ENCODE measurements around the gene FHIT.
"Not testable (repeated sequence)": the region's sequence is repeated elsewhere in the genome, so short reads cannot be mapped to it uniquely, and the experiment has no call there.

Gene FHIT

DNA sequence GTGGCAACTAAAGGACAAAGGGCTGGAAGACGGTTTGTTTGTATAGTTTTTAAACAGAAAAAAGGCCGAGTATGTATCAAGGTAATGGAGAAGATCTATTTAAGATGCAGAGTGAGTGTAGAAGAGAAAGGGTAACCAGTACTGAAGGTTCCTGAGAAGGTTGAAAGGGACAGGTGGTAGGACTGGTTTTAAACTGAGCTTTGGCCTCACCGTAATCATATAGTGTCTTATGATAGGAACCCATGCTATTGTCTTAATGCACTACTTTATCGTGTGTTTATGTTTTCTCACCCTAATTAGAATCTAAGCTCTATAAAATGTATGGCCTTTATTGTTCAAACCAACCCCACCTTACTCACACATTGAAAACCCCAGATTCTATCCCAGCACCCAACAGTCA lies 32.7 kb downstream of the FHIT start:
- TF ChIP-seq, protein P1, sequence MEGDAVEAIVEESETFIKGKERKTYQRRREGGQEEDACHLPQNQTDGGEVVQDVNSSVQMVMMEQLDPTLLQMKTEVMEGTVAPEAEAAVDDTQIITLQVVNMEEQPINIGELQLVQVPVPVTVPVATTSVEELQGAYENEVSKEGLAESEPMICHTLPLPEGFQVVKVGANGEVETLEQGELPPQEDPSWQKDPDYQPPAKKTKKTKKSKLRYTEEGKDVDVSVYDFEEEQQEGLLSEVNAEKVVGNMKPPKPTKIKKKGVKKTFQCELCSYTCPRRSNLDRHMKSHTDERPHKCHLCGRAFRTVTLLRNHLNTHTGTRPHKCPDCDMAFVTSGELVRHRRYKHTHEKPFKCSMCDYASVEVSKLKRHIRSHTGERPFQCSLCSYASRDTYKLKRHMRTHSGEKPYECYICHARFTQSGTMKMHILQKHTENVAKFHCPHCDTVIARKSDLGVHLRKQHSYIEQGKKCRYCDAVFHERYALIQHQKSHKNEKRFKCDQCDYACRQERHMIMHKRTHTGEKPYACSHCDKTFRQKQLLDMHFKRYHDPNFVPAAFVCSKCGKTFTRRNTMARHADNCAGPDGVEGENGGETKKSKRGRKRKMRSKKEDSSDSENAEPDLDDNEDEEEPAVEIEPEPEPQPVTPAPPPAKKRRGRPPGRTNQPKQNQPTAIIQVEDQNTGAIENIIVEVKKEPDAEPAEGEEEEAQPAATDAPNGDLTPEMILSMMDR (IDR thresholded peaks at IDR 0.05; ENCODE audit: low read depth, low read length, missing control alignments): no peak
- DNase-seq: no peak
- Histone ChIP-seq H3K27me3 (replicated peaks) (no peaks in the 10 kb centered on the region), H3K27ac (no peak overlapping the region), H3K4me3 (ENCODE audit: low read depth, low read length) (no peak overlapping the region), H3K36me3 (replicated peaks) (no peaks in the 10 kb centered on the region)
- in situ Hi-C loops (cut with HindIII; ENCODE audit: low pct_ligation_motif_present, low sequenced_read_pairs): no loop called here

GRCh38 chr3:61216171-61216570 lies 35.1 kb downstream of the FHIT start:
- DNase-seq; H3K36me3 ChIP-seq (replicated peaks); H3K4me3 ChIP-seq (ENCODE audit: low read depth, low read length); H3K27me3 ChIP-seq (replicated peaks); H3K27ac ChIP-seq; in situ Hi-C loops (cut with HindIII; ENCODE audit: low pct_ligation_motif_present, low sequenced_read_pairs): not testable (repeated sequence)

- Histone ChIP-seq H3K27me3 (replicated peaks) (no peaks in the 10 kb centered on the region), H3K36me3 (replicated peaks) (no peaks in the 10 kb centered on the region), H3K4me3 (ENCODE audit: low read depth, low read length) (no peak overlapping the region), H3K27ac (no peak overlapping the region)
- TF ChIP-seq, protein P1 (IDR thresholded peaks at IDR 0.05; ENCODE audit: low read depth, low read length, missing control alignments): no peak
- no peak for DNase-seq
- in situ Hi-C loops (cut with HindIII; ENCODE audit: low pct_ligation_motif_present, low sequenced_read_pairs): no loop called here
These were observed 49.2 kb downstream of the FHIT start for GRCh38 chr3:61202086-61202485.

GRCh38 chr3:61201071-61201470 lies 50.2 kb downstream of the FHIT start:
- Histone ChIP-seq H3K4me3 (ENCODE audit: low read depth, low read length) (no peak overlapping the region), H3K27ac (no peak overlapping the region), H3K36me3 (replicated peaks) (no peaks in the 10 kb centered on the region), H3K27me3 (replicated peaks) (no peaks in the 10 kb centered on the region)
- DNase-seq: no peak
- in situ Hi-C loops (cut with HindIII; ENCODE audit: low pct_ligation_motif_present, low sequenced_read_pairs): no loop called here
- TF ChIP-seq, protein P1 (IDR thresholded peaks at IDR 0.05; ENCODE audit: low read depth, low read length, missing control alignments): no peak

GRCh38 chr3:61200270-61200669 lies 51.0 kb downstream of the FHIT start:
- no peak overlapping the region for H3K4me3 ChIP-seq (ENCODE audit: low read depth, low read length)
- H3K36me3 ChIP-seq (replicated peaks): no peaks in the 10 kb centered on the region
- no peak for DNase-seq
- H3K27ac ChIP-seq: no peak overlapping the region
- TF ChIP-seq, protein P1 (IDR thresholded peaks at IDR 0.05; ENCODE audit: low read depth, low read length, missing control alignments): no peak
- in situ Hi-C loops (cut with HindIII; ENCODE audit: low pct_ligation_motif_present, low sequenced_read_pairs): no loop called here
- no peaks in the 10 kb centered on the region for H3K27me3 ChIP-seq (replicated peaks)

- in situ Hi-C loops (cut with HindIII; ENCODE audit: low pct_ligation_motif_present, low sequenced_read_pairs): no loop called here
- DNase-seq: no peak
These were observed 51.4 kb downstream of the FHIT start for GRCh38 chr3:61199843-61200242.

More at GRCh38 chr3:61199843-61200242, 51.4 kb downstream of the FHIT start:
- Histone ChIP-seq H3K36me3 (replicated peaks) (no peaks in the 10 kb centered on the region), H3K27ac (no peak overlapping the region), H3K4me3 (ENCODE audit: low read depth, low read length) (no peak overlapping the region), H3K27me3 (replicated peaks) (no peaks in the 10 kb centered on the region)
- TF ChIP-seq, protein P1 (IDR thresholded peaks at IDR 0.05; ENCODE audit: low read depth, low read length, missing control alignments): no peak
